Measurements from ENCODE around the gene FAAP20. TPM values are rescaled to one million over a fixed set of nuclear protein-coding genes. Genes with fewer than 3 reads are reported as not detected.
A peak's percentile ranks its signal among the peaks of the same experiment; 100 is the strongest.

The FAAP20 gene
- total and polyA plus RNA-seq, 7 donors: 17.8 to 48.1 (median 22.1) TPM

DNA sequence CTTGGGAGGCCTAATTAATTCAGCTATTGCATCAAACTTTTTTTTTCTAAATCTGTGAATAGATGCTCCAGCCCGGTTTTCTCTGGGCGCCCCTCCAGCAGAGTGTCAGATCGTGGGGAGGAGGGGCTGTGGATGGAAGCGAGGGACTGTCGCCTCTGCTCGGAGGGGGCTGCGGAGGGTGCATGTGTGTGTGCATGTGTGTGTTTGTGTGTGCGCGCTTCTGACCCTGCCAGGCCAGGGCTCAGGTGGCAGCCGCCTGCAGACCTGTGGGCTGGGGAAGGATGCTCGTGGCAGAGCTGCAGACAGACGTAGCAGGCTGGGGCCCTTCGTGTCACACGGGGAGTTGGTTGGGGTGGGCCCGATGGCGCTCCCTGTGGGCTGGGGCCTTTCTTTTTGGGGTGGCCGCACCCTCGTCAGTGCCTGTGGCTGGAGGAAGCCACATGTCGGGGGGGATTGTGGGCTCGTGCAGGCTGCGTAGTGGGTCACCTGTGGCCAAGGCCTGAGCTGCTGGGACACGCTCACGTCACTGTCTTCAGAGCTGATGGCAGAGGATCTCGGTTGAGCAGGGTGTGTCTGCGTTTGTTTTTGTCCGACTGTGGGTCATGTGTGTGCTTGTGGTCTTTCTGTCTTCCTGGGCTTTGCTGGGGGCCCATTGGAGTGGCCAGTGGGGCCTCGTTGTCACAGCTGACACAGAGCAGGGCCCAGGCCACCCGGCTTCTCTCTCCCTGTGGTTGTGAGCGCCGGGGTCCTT, 36.4 kb upstream of the FAAP20 start:
- Histone ChIP-seq H3K36me3 (ENCODE audit: insufficient read depth in 1 of 2, low read depth in 1 of 2) (no peaks in the 10 kb centered on the region), H3K27me3 (ENCODE audit: insufficient read depth in 3 of 3, low read length in 2 of 3) (no peaks in the 10 kb centered on the region), H3K27ac (peak overlapping the region; percentile 89), H3K9me3 (no peaks in the 10 kb centered on the region), H3K4me3 (peak overlapping the region; percentile 71), H3K4me1 (peaks cover 63% of the 10 kb centered on the region)
- 20 to 34% (median 29%) methylated on average over 30 of the region's 30 CpGs for WGBS, 3 donors
- no peak for ATAC-seq
- peak in 1 of 2 donors; percentile 64 for DNase-seq
- intact Hi-C loops (cut with DNase I): loop anchor here (5.0 to 10.0 kb wide), 2 partner anchors 74 to 86 kb away; no protein-coding TSS in a partner anchor
- TF ChIP-seq, protein P1, sequence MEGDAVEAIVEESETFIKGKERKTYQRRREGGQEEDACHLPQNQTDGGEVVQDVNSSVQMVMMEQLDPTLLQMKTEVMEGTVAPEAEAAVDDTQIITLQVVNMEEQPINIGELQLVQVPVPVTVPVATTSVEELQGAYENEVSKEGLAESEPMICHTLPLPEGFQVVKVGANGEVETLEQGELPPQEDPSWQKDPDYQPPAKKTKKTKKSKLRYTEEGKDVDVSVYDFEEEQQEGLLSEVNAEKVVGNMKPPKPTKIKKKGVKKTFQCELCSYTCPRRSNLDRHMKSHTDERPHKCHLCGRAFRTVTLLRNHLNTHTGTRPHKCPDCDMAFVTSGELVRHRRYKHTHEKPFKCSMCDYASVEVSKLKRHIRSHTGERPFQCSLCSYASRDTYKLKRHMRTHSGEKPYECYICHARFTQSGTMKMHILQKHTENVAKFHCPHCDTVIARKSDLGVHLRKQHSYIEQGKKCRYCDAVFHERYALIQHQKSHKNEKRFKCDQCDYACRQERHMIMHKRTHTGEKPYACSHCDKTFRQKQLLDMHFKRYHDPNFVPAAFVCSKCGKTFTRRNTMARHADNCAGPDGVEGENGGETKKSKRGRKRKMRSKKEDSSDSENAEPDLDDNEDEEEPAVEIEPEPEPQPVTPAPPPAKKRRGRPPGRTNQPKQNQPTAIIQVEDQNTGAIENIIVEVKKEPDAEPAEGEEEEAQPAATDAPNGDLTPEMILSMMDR (IDR thresholded peaks at IDR 0.05): no peak

DNA sequence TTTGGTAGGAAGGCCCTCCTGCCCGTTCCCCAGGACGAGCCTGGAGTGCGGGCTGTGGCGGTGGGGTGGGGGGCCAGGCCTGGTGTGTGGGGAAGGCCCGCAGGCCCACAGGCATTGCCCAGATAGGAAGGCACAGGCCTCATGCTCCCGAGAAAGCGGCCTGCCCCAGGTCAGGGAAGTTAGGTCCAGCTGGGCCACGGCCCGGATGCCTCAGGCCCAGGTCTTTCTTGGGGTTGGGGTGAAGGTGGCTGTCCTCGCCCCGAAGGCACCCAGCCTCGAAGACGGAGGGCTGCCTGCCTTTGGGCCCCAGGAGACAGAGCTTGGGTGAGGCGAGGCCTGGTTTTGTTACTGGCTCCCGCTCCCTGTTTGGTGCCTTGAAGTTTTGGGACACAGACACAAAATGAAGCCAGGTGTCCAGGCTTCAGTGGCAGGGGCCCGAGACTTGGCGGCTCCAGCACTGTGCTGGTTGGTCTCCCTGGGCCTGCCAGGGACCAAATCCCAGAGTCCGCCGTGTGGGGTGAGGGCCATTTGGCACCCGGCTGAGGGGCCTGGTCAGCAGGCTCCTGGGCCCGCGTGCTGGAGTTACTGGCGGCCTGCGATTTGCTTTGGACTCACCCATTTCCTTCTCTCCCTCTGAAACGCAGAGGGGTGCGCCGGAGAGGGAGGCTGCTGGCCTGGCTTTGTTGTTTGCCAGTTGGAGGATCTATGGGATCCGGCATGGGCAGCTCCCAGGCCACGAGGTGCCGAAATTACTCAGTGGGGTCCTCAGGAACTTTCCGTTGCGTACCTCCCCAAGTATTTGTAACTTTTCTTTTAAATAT, 35.5 kb upstream of the FAAP20 start:
- peaks cover 55% of the 10 kb centered on the region for H3K4me1 ChIP-seq
- H3K36me3 ChIP-seq (ENCODE audit: insufficient read depth in 1 of 2, low read depth in 1 of 2): no peaks in the 10 kb centered on the region
- peak overlapping the region; percentile 89 for H3K27ac ChIP-seq
- WGBS, 3 donors: 11 to 16% (median 15%) methylated on average over 30 to 32 of the region's 32 CpGs
- intact Hi-C loops (cut with DNase I): loop anchor here (5.0 to 10.0 kb wide), 2 partner anchors 75 to 87 kb away; no protein-coding TSS in a partner anchor
- peak overlapping the region; percentile 71 for H3K4me3 ChIP-seq
- no peaks in the 10 kb centered on the region for H3K27me3 ChIP-seq (ENCODE audit: insufficient read depth in 3 of 3, low read length in 2 of 3)
- ATAC-seq (peak in 1 of 4 donors; percentile 4), DNase-seq (peak; percentile 61 to 70)
- TF ChIP-seq, protein P1 (IDR thresholded peaks at IDR 0.05): no peak
- H3K9me3 ChIP-seq: no peaks in the 10 kb centered on the region

DNA sequence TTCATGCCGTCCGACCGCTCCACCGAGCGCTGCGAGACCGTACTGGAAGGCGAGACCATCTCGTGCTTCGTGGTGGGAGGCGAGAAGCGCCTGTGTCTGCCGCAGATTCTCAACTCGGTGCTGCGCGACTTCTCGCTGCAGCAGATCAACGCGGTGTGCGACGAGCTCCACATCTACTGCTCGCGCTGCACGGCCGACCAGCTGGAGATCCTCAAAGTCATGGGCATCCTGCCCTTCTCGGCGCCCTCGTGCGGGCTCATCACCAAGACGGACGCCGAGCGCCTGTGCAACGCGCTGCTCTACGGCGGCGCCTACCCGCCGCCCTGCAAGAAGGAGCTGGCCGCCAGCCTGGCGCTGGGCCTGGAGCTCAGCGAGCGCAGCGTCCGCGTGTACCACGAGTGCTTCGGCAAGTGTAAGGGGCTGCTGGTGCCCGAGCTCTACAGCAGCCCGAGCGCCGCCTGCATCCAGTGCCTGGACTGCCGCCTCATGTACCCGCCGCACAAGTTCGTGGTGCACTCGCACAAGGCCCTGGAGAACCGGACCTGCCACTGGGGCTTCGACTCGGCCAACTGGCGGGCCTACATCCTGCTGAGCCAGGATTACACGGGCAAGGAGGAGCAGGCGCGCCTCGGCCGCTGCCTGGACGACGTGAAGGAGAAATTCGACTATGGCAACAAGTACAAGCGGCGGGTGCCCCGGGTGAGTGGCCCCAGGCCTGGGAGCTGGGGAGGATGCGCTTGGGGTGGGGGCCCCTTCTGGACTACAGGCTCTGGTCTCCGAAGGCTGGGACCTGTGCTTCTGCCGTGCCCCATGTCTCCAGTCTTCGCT, 34.7 kb upstream of the FAAP20 start:
- H3K4me1 ChIP-seq: peaks cover 46% of the 10 kb centered on the region
- no peaks in the 10 kb centered on the region for H3K27me3 ChIP-seq (ENCODE audit: insufficient read depth in 3 of 3, low read length in 2 of 3)
- H3K27ac ChIP-seq: peak overlapping the region; percentile 89
- TF ChIP-seq, protein P1 (IDR thresholded peaks at IDR 0.05): no peak
- H3K4me3 ChIP-seq: peak overlapping the region; percentile 71
- WGBS, 3 donors: 2 to 3% (median 2%) methylated on average over 68 to 77 of the region's 77 CpGs
- H3K9me3 ChIP-seq: no peaks in the 10 kb centered on the region
- no peaks in the 10 kb centered on the region for H3K36me3 ChIP-seq (ENCODE audit: insufficient read depth in 1 of 2, low read depth in 1 of 2)
- DNase-seq (peak; percentile 86 to 94), ATAC-seq (peak; percentile 58 to 77 (median 64))
- intact Hi-C loops (cut with DNase I): no loop called here

DNA sequence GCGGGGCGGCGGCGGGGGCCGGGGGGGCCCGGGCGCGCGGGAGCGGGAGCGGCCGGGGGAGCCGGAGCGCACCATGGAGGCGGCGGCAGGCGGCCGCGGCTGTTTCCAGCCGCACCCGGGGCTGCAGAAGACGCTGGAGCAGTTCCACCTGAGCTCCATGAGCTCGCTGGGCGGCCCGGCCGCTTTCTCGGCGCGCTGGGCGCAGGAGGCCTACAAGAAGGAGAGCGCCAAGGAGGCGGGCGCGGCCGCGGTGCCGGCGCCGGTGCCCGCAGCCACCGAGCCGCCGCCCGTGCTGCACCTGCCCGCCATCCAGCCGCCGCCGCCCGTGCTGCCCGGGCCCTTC, 34.1 kb upstream of the FAAP20 start:
- no peak for ATAC-seq
- 0% methylated on average over 9 to 50 of the region's 50 CpGs for WGBS, 3 donors
- no peaks in the 10 kb centered on the region for H3K27me3 ChIP-seq (ENCODE audit: insufficient read depth in 3 of 3, low read length in 2 of 3)
- no peaks in the 10 kb centered on the region for H3K9me3 ChIP-seq
- H3K4me1 ChIP-seq: peaks cover 40% of the 10 kb centered on the region
- H3K27ac ChIP-seq: peak overlapping the region; percentile 89
- H3K36me3 ChIP-seq (ENCODE audit: insufficient read depth in 1 of 2, low read depth in 1 of 2): no peaks in the 10 kb centered on the region
- DNase-seq: no peak
- peak overlapping the region; percentile 71 for H3K4me3 ChIP-seq
- TF ChIP-seq, protein P1 (IDR thresholded peaks at IDR 0.05): no peak
- intact Hi-C loops (cut with DNase I): no loop called here

Measured in psoas muscle (tissue), 8 donors.